Stimulated activated CD4-positive, alpha-beta T cell treated with anti-CD3 and anti-CD28 coated beads, Interleukin-2, amount 100 ng/mL, for 24 hours (primary cell): ENCODE results near the gene IDH3B.
A peak's percentile ranks its signal among the peaks of the same experiment; 100 is the strongest.

Experiments
- DNase-seq, 2 donors: peaks; one replicate each; pipeline ENCODE4 v3.0.0-alpha.2; 2020

Gene IDH3B

GRCh38 chr20:2663887-2664719 is at the start of gene IDH3B:
Gene IDH3B, minus strand, starts transcription at chr20:2664216. Its CDS starts 28 bp downstream, at chr20:2664188.
- DNase-seq = peak; percentile 91 to 92

GRCh38 chr20:2713285-2713684 is 49.3 kb upstream of the IDH3B start:
- DNase-seq = no peak

- DNase-seq = peak in 1 of 2 donors; percentile 13
Observed at GRCh38 chr20:2709205-2709981, 45.4 kb upstream of the IDH3B start.

- peak in 1 of 2 donors; percentile 8 for DNase-seq
Observed at GRCh38 chr20:2708665-2709064, 44.6 kb upstream of the IDH3B start.

DNA sequence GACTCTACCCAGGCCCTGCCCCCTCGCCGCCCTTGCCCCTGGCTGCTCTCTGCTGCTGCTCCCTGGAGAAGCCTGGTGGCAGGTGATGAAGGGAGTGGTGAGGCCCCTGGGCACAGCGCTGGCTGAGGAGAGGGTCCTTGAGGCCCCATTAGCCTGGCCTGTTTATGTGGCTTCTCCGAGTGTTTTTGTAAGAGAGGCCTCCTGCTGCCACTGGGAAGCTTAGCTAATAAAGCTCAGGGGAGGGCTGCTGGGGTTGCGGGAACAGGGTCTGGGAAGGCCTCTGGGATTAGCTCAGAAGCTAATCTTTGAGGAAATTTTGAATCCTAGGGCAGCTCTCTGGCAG is 44.0 kb upstream of the IDH3B start:
- peak in 1 of 2 donors; percentile 10 for DNase-seq

DNA sequence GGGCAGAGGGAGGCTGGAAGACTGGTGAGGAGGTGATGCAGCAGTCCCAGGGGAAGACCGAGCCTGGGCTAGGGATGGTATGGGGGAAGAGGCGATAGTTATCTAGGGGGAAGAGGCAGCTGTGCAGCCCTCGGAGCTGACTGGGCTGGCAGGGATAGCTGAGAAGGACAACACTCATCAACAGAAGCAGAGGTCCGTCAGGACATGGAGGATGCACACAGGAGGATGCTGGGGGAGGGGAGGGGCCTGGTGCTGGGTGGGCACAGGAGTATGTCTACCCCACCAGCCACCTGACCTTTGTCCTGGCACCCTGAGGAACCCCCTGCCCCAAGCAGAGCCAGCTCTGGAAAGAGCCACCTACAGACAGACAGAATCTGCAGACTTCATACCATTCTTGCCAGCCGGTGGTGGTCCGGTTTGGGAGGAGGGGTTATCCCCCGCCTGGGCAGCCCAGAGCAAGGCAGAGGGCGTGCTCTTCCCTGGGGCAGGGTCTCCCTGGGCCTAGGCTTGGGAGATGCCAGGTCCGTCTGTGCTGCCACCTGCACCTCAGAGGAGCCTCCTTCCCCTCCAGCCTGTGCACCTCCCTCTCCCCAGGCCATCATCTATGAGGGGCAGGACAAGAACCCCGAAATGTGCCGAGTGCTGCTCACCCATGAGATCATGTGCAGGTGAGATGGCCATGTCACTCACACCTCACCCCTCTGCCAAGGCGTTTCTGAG is 43.5 kb upstream of the IDH3B start:
- peak in 1 of 2 donors; percentile 9 for DNase-seq

GRCh38 chr20:2706688-2707352 is 42.8 kb upstream of the IDH3B start:
- peak in 1 of 2 donors; percentile 14 for DNase-seq

DNA sequence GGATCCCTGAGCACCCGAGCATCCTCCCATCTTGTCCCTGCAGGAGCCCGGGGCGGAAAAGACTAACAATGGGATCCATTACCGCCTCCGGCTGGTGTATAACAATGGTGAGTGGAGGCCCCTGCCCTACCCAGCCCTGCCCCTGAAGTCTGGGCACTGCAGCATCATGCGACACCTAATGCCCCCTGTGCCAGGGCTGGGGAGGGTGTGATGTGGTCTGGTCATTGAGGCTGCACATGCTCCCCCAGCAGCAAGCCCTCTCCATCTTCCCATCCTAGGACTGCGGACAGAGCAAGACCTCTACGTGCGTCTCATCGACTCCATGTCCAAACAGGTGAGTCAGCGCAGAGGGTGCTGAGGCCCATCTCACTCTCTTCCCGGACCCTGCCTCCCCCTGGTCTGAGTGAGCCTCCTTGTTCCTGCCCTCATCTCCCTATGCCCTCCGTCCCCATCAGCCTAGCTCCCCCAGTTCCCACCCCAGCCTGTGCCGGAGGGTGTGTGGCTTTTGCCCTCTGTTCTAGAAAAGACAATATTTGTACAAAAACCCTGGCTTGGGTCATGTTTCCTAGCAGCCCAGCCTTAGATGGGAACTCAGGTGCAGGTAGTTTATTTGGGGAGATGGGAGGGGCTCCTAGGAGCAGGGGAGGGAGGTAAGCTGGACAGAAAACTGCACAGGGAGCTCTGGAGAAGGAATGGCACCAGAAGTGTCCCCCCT is 42.1 kb upstream of the IDH3B start:
- DNase-seq = peak in 1 of 2 donors; percentile 14

DNA sequence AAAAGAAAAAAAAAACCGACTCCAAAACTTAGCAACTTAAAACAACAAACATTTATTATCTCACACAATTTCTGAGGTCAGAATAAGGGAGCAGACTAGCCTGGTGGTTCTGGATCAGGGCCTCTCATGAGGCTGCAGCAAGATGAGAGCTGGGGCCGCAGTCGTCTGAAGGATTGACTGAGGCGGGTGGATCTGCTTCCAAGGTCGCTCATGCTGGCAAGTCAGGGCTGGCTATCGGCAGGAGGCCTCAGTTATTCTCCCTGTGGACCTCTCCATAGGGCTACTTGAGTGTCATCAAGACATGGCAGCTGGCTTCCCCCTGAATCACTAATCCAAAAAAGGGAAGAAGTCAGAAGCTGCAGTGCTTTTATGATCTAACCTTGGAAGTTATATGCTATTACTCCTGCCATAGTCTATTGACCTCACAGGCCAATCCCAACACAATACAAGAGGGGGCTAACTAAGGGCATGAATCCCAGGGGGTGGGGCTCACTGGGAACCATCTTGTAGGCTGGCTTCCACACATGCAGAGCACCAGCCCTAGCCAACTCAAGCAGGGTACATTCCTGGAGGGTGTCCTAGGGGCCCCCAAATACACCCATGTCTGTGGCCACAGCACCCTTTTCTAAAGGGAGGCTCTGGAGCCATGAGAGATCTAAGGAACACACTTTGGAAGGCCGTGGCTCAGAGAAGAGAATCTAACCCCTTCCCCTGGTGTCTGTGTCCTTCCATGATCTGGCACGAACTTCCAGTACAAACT is 39.9 kb upstream of the IDH3B start:
- no peak for DNase-seq

- DNase-seq = no peak
Observed at GRCh38 chr20:2701671-2702081, 37.7 kb upstream of the IDH3B start.

GRCh38 chr20:2700913-2701620 is 37.1 kb upstream of the IDH3B start:
- peak in 1 of 2 donors; percentile 11 for DNase-seq

- DNase-seq = peak in 1 of 2 donors; percentile 15
Observed at GRCh38 chr20:2699775-2700413, 35.9 kb upstream of the IDH3B start.

GRCh38 chr20:2698912-2699311 is 34.9 kb upstream of the IDH3B start:
- no peak for DNase-seq

GRCh38 chr20:2698186-2698817 is 34.3 kb upstream of the IDH3B start:
- no peak for DNase-seq

DNA sequence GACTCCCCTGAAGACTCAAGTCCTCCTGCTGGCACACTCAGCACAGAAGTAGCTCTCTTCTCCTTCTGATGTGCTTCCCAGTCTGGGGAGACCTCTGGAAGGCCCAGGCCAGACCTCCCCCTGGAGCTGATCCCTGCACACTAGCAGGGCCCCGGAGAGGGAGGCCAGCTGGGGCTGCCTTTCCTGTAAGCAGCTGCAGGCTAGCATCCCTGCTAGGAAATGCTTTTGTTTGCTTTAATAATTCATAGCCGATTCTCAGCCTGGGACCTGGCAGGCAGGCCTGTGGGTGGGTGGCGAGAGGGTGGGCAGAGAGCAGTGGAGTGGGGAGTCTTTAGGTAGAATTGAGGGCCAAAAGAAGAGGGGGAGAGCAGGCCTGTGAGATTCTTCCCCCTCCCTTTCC is 33.8 kb upstream of the IDH3B start:
- no peak for DNase-seq

DNA sequence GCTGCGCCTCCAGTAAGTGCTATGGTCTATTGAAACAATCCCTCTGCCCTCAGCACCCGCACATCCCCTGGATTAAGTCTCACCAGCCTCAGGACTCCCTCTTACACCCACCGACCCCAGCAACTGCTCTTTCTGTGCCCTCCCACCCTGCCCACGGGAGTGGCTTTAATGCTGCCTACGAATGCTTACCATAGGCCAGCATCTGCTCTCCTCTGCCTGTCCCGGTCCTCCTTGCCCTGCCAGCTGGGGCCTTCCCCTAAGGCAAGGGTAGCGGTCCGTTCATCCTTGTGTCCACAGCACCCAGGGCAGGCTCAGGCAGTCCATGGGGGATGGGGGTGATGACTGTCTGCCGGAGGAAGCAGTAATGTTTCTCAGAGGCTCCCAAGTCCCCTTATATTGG is 32.6 kb upstream of the IDH3B start:
- no peak for DNase-seq

- DNase-seq = peak in 1 of 2 donors; percentile 8
Observed at GRCh38 chr20:2695984-2696525, 32.0 kb upstream of the IDH3B start.

GRCh38 chr20:2695206-2695983 is 31.4 kb upstream of the IDH3B start:
- no peak for DNase-seq
